ENCODE results near the gene LSS.

DNA sequence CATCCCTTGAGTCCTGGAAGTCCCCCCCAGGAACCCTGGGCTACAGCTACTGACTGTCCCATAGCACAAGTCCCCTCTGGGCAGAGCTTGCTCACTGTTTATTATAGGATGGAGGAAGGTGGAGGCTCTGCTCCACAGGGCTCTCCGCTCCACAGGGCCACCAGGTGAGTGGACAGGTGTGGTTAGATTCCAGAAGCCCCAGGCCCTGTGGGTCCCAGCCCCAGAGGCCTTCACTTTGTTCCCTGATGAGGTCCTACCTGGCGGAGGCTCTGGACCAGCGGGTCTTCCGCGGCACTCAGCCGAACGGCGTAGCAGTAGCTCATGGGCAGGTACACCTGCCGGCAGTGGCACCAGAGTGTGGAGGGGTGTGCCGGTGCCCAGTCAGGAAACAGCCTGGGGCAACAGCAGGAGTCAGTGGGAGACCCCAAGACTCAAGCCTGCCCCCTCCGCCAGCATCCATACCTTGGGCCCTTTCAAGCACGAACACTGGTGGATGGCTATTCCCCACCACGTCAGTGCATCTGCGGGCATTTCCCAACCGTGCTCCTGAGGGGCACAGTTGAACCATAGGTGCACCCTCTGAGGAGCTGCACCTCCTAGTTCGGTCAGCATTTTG, 12.3 kb downstream of the LSS start:
- TF ChIP-seq, protein P1, sequence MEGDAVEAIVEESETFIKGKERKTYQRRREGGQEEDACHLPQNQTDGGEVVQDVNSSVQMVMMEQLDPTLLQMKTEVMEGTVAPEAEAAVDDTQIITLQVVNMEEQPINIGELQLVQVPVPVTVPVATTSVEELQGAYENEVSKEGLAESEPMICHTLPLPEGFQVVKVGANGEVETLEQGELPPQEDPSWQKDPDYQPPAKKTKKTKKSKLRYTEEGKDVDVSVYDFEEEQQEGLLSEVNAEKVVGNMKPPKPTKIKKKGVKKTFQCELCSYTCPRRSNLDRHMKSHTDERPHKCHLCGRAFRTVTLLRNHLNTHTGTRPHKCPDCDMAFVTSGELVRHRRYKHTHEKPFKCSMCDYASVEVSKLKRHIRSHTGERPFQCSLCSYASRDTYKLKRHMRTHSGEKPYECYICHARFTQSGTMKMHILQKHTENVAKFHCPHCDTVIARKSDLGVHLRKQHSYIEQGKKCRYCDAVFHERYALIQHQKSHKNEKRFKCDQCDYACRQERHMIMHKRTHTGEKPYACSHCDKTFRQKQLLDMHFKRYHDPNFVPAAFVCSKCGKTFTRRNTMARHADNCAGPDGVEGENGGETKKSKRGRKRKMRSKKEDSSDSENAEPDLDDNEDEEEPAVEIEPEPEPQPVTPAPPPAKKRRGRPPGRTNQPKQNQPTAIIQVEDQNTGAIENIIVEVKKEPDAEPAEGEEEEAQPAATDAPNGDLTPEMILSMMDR (IDR thresholded peaks at IDR 0.05), result no peak
- TF ChIP-seq POLR2A (IDR thresholded peaks at IDR 0.05), result no peak

Measured in lower leg skin (tissue), 3 donors.